ENCODE measurements around the gene TUBE1. TPM values are rescaled to one million over a fixed set of nuclear protein-coding genes. Genes with fewer than 3 reads are reported as not detected.

The TUBE1 gene
- total and polyA plus RNA-seq, 2 donors (not counting 3 experiments of a cell fraction or from before 2014, with no cell fraction given), result 6.7 to 15.8 TPM

GRCh38 chr6:112096901-112097300 is 9.6 kb upstream of the TUBE1 start:
- no peak for FAIRE-seq

GRCh38 chr6:112087916-112088315 is 634 bp upstream of the TUBE1 start:
- BruUV-seq (replicated peaks), result TSS peak; percentile 91
- H4K20me1 ChIP-seq (replicated peaks; ENCODE audit: control insufficient read depth, extremely low read depth, insufficient read depth, low read length), result no peaks in the 10 kb centered on the region
- H3K4me3 ChIP-seq (replicated peaks in 1 of 3; ENCODE audit: insufficient read depth in 1 of 3, low read depth in 1 of 3, low read length in 3 of 3), result peak overlapping the region; percentile 53 to 97 (median 78)
- H3K9me3 ChIP-seq (replicated peaks; ENCODE audit: control insufficient read depth, insufficient read depth, low read length), result no peaks in the 10 kb centered on the region
- no peaks in the 10 kb centered on the region for H3K36me3 ChIP-seq (ENCODE audit: control insufficient read depth in 2 of 2, extremely low read depth in 1 of 2, insufficient read depth in 2 of 2, low read length in 2 of 2)
- peak overlapping the region; percentile 79 for H3K9ac ChIP-seq (replicated peaks; ENCODE audit: extremely low read depth, insufficient read depth, low read length)
- DNase-seq (ENCODE audit: low read depth, low spot score) (no peak), FAIRE-seq (no peak)
- TF ChIP-seq FOS (IDR thresholded peaks at IDR 0.05; ENCODE audit: borderline replicate concordance, insufficient read depth, low read length) (no peak), POLR2AphosphoS5 (IDR thresholded peaks at IDR 0.05; ENCODE audit: insufficient read depth, low read depth, low read length) (no peak), EZH2 (IDR thresholded peaks at IDR 0.05; ENCODE audit: borderline replicate concordance, low read depth, low read length, severe bottlenecking) (no peak), JUN (IDR thresholded peaks at IDR 0.05; ENCODE audit: borderline replicate concordance, insufficient read depth, insufficient read length, low read depth) (no peak), MYC (IDR thresholded peaks at IDR 0.05; ENCODE audit: low read depth, low read length) (no peak), POLR2A (IDR thresholded peaks at IDR 0.05; ENCODE audit: low read depth, low read length) (no peak), MAX (IDR thresholded peaks at IDR 0.05; ENCODE audit: insufficient read depth, insufficient read length) (no peak), GATA2 (IDR thresholded peaks at IDR 0.05; ENCODE audit: insufficient read depth, insufficient read length, low read depth, low read length) (no peak)
- TF ChIP-seq, protein P1, sequence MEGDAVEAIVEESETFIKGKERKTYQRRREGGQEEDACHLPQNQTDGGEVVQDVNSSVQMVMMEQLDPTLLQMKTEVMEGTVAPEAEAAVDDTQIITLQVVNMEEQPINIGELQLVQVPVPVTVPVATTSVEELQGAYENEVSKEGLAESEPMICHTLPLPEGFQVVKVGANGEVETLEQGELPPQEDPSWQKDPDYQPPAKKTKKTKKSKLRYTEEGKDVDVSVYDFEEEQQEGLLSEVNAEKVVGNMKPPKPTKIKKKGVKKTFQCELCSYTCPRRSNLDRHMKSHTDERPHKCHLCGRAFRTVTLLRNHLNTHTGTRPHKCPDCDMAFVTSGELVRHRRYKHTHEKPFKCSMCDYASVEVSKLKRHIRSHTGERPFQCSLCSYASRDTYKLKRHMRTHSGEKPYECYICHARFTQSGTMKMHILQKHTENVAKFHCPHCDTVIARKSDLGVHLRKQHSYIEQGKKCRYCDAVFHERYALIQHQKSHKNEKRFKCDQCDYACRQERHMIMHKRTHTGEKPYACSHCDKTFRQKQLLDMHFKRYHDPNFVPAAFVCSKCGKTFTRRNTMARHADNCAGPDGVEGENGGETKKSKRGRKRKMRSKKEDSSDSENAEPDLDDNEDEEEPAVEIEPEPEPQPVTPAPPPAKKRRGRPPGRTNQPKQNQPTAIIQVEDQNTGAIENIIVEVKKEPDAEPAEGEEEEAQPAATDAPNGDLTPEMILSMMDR (IDR thresholded peaks at IDR 0.05; ENCODE audit: extremely low read depth in 1 of 2, insufficient read depth in 1 of 2, low read depth in 1 of 2, low read length in 2 of 2), result no peak
- peak overlapping the region; percentile 88 for H3K4me2 ChIP-seq (ENCODE audit: insufficient read depth, low read length)
- ChIA-PET POLR2A (no interaction called here), CTCF (interaction anchor here (0.7 to 2.3 kb wide), 7 partner anchors 13 to 1848 kb away, joined by 3 to 12 read pairs (median 3); no protein-coding TSS in a partner anchor)
- peaks cover 1% of the 10 kb centered on the region for H3K79me2 ChIP-seq (ENCODE audit: control insufficient read depth, insufficient read depth, low read length)
- dilution Hi-C loops (cut with MboI; ENCODE audit: extremely low pct_ligation_motif_present, low sequenced_read_pairs) (no loop called here), intact Hi-C loops (cut with micrococcal nuclease) (loop anchor here (1.0 to 5.0 kb wide), 2 partner anchors 242 to 284 kb away; no protein-coding TSS in a partner anchor)
- peaks cover 8% of the 10 kb centered on the region for H3K4me1 ChIP-seq (ENCODE audit: control insufficient read depth, extremely low read depth, insufficient read depth, low read length)
- peak overlapping the region; percentile 88 for H2AFZ ChIP-seq (ENCODE audit: low read depth, low read length)
- no peaks in the 10 kb centered on the region for H3K27me3 ChIP-seq (ENCODE audit: control insufficient read depth in 2 of 2, insufficient read depth in 2 of 2, low read length in 2 of 2)
- no peaks in the 10 kb centered on the region for H3K9me1 ChIP-seq (replicated peaks; ENCODE audit: control insufficient read depth, extremely low read depth, insufficient read depth, low read length)
- peak overlapping the region; percentile 49 for H3K27ac ChIP-seq (ENCODE audit: insufficient read depth, low read depth, low read length)

More at GRCh38 chr6:112096901-112097300, 9.6 kb upstream of the TUBE1 start:
- no peak overlapping the region for H2AFZ ChIP-seq (ENCODE audit: low read depth, low read length)
- H3K4me1 ChIP-seq (ENCODE audit: control insufficient read depth, extremely low read depth, insufficient read depth, low read length), result peaks cover 15% of the 10 kb centered on the region
- no peaks in the 10 kb centered on the region for H3K79me2 ChIP-seq (ENCODE audit: control insufficient read depth, insufficient read depth, low read length)
- POLR2A ChIA-PET, result no interaction called here
- H3K9ac ChIP-seq (replicated peaks; ENCODE audit: extremely low read depth, insufficient read depth, low read length), result no peak overlapping the region
- no peak overlapping the region for H3K4me3 ChIP-seq (replicated peaks in 1 of 3; ENCODE audit: insufficient read depth in 1 of 3, low read depth in 1 of 3, low read length in 3 of 3)
- H3K36me3 ChIP-seq (ENCODE audit: control insufficient read depth in 2 of 2, extremely low read depth in 1 of 2, insufficient read depth in 2 of 2, low read length in 2 of 2), result no peaks in the 10 kb centered on the region
- no peaks in the 10 kb centered on the region for H3K9me3 ChIP-seq (replicated peaks; ENCODE audit: control insufficient read depth, insufficient read depth, low read length)
- intact Hi-C loops (cut with micrococcal nuclease) (no loop called here), dilution Hi-C loops (cut with MboI; ENCODE audit: extremely low pct_ligation_motif_present, low sequenced_read_pairs) (no loop called here)
- H3K27ac ChIP-seq (ENCODE audit: insufficient read depth, low read depth, low read length), result no peak overlapping the region
- no peaks in the 10 kb centered on the region for H3K27me3 ChIP-seq (ENCODE audit: control insufficient read depth in 2 of 2, insufficient read depth in 2 of 2, low read length in 2 of 2)
- CTCF ChIA-PET, result no interaction called here
- BruUV-seq (replicated peaks), result no TSS peak
- DNase-seq (ENCODE audit: low read depth, low spot score), result no peak
- TF ChIP-seq POLR2AphosphoS5 (IDR thresholded peaks at IDR 0.05; ENCODE audit: insufficient read depth, low read depth, low read length) (no peak), POLR2A (IDR thresholded peaks at IDR 0.05; ENCODE audit: low read depth, low read length) (no peak), JUN (IDR thresholded peaks at IDR 0.05; ENCODE audit: borderline replicate concordance, insufficient read depth, insufficient read length, low read depth) (no peak)
- no peak overlapping the region for H3K4me2 ChIP-seq (ENCODE audit: insufficient read depth, low read length)
- H3K9me1 ChIP-seq (replicated peaks; ENCODE audit: control insufficient read depth, extremely low read depth, insufficient read depth, low read length), result no peaks in the 10 kb centered on the region
- no peaks in the 10 kb centered on the region for H4K20me1 ChIP-seq (replicated peaks; ENCODE audit: control insufficient read depth, extremely low read depth, insufficient read depth, low read length)

Measured in endothelial cell of umbilical vein (primary cell).